Measurements from ENCODE around the gene STPG4.
"Not testable (repeated sequence)": the region's sequence is repeated elsewhere in the genome, so short reads cannot be mapped to it uniquely, and the experiment has no call there.

Gene STPG4, protein sequence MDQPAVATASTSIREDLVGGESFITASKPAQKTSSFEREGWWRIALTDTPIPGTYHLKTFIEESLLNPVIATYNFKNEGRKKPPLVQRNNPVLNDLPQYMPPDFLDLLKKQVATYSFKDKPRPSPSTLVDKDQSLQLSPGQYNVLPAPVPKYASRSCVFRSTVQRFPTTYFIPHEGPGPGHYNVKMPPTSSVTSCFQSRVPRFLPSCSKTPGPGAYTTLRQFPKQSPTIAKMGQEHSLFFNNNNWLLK

DNA sequence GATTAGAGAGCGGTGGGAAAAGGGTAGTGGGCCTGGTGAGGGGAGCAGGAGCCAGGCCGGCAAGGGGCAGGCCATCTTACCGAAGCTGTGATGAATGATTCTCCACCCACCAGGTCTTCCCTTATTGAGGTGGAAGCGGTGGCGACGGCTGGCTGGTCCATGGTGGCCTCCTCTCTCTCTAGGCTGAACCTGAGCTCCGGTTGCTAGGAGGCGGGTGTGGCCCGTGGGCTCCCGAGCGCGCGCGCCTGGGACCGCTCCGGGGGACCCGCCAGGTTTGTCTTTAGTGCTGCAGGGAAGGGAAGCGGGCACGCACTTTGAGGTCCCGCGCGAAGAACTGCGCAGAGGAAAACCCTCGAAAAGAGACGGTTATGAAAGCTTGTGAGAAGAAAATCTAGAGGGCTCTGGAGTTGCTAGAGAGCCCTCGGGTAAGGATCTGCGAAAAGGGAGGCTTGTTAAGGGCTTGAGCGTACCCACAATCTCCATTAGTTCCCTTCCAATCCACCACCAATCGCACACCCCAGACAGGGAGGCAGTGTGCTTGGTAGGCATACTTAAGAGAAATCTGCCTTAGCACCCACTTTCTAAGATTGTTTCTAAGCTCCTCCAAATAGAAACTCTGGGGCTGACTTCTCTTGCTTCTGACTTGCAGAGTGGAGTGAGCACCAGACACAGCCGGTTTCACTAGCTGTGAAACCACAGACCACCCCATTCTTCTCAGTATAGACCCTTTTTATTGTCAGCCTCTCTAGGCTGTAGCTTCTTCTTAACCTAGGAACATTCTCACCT, at the start of gene STPG4:
Gene STPG4, minus strand, starts transcription at position 218 of the 786 bp plus-strand sequence. Its CDS starts 57 bp downstream, at position 161.
- no peak for DNase-seq

DNA sequence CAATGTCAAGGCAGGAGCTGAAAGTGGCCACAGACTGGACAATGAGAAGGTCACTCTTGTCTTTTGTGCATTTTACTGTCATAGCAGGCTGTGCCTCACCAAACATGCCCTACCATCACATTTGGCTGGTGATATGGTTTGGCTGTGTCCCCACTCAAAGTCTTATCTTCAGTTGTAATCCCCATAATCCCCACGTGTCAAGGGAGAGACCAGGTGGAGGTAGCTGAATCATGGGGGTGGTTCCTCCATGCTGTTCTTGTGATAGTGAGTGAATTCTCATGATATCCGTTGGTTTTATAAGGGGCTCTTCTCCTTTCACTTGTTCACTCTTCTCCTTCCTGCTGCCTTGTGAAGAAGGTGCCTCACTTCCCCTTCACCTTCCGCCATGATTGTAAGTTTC, 49.6 kb upstream of the STPG4 start:
- DNase-seq: peak; percentile 86

DNA sequence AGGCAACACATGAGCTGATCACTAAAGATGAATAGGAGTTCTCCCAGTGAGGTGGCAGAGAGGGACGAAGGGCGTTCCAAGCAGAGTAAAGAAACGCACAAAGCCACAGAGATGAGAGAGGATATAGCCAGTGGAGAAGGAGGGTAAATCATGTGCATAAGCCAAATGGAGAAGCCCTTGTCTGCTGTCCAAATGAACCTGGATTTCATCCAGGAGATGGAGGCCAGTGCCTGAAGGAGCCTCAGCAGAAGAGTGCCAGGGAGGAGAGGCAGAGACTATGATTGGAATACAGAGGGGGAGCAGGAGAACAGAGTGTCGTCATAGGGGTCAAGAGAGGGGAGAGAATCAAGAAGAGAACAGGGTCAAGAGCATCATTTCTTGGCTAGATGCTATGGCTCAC, 48.9 kb upstream of the STPG4 start:
- no peak for DNase-seq

DNA sequence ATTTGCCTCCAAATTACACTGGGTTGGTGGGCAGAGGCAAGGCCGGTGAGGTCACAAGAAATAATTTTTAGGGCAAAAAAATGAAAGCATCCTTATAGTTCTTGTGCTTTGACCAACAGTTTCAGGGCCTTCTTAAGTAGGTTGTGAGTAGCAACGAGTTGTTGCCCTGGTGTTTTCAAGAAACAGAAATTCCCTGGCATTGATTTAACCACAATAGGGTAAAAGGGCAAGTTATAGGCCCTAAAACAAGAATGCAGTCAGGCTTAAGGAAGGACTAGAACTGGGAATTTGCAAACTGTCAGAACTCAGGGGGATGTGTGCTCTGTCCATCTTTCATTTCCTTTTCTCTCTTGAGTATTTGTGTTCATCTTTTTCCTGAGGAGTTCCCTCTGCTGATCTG, 46.1 kb upstream of the STPG4 start:
- no peak for DNase-seq

DNA sequence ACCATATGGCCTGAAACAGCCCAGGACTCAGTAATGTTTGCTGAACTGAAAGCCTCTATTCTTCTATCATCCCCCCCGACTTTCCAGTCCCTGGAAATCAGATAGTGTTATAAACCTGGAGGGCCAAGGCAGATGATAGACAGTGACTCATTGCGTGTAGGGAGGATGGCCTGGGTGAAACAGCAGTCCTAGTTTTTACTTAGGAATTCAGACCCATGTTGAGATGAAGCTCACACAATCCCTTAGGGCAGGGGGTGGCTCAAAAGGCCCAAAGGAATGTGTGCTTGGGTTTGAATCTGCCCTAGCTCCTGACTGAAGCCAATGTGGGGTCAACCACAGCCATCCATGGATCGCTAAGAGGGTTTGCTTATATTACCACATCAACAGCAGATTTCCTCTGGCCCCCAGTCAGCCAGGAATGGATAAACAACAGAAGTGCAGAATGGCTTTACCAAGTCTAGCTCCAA, 43.9 kb upstream of the STPG4 start:
- DNase-seq: no peak

DNA sequence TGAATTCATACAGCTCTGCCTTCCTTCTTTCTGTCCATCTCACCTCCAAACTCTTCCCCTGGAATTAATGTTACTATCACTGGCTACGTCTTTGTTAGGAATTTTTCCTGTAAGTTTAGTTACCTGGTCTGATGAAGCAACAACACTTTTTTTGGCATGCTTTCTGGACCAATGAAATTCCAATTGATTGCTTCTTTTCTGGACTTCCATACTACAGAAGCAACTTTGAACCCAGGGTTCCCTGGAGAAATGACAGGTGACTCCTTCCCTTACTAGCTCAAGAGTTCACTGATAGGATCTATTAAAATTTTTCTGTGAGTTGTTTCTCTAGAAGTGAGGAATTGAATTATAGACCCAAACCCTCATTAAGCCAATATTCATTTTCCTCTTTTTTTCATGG, 41.4 kb upstream of the STPG4 start:
- DNase-seq: no peak

DNA sequence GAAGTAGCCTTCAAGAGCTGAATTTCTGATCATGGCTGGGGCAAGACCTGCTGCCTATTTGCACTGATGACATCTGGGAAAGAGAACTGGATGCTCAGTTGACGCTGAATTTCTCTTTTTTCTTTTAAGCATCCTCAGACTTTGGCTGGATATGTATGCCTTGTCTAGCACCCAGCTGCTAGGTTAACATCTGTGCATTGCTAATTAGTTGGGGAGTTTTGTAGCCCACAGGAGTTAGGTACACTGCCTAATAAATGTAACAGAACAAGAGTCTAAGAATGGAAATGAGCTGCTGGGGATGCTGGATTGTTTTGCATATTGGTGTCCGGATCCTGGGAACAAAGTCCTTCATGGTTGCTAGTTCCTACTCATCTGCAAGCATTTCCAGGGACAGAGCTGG, 40.9 kb upstream of the STPG4 start:
- DNase-seq: no peak

DNA sequence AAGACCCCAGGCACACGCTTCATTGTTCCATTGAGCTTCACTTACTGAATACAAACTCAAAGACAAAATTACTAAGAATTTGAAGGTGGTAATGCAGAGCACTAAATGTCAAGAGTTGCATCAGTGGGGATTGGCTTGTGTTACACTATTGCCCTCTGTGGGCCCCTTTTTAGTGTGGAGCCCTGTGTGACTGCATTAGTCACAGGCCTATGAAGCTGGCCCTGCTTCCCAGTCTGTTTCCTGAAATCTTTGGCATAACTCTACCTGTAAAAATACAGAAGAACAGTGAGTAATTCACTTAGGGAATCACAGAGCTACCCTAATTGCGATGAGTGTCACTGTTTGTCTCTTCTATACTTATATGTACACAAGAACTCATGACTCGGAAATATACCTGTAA, 40.0 kb upstream of the STPG4 start:
- DNase-seq: no peak

DNA sequence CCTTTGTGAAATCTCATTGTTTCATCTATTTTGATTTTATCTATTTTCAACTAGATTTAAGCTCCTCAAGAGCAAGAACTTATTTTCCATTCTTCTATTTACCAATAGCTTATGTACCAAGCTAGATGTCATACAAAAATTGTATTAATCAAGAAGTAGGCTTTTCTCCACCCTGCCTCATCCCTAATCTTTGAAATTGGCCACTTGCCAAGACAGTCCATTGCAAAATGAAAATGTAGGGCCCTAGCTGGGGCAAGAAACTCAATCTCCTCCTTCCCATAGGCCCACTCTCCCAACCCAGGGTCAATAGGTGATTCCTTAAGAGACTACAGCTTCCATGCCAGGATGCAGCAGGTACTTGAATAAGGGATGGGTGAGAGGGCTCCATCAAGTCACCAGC, 39.3 kb upstream of the STPG4 start:
- DNase-seq: peak; percentile 85

DNA sequence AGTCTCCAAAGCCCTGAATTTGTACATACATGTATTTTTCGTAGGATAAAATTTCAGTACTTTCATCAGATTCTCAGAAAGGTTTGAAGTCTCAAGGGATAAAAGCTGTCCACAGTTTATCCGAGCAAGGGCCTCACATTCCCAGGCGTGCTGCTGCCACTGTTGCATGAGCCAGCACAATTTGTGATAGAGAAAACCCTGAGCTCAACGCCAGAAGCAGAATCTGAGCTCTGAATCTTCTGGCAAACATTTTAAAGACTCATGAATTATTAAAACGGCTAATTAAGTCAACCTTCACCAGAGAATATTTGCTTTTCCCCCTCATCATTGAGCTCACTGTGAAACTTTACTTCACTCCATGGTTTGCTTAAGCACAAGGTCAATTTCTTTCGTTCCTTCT, 38.5 kb upstream of the STPG4 start:
- peak; percentile 45 for DNase-seq

DNA sequence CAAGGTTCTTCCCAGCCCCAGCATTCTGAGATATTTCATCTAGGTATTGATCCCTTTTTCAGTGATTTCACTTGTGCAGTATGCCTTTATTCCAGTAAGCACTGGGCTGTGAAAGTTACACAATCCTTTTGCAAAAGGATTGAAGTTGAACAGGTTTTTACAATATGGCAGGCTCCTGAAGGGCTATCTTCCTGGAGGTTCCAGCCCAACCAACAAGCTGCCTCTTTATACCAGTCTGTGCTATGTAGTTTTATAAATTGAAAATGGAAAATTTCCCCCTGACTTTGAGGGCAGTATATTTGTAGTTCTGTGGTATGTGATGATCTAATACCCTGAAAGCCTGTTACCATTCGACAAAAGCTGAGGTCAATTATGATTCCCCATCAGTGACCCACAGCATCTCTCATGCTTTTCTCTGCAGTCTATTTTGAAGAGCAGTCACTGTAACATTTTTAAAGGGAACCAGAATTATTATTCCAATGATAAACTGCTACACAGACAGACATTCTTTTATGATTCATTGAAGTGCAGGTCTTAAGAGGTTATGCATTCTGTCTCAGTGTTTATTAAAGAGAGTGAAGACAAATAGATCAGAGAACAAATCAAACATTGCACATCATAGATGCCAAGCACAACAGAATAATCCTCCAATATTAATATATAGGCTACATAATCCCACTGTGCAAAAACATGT, 35.2 kb upstream of the STPG4 start:
- no peak for DNase-seq

DNA sequence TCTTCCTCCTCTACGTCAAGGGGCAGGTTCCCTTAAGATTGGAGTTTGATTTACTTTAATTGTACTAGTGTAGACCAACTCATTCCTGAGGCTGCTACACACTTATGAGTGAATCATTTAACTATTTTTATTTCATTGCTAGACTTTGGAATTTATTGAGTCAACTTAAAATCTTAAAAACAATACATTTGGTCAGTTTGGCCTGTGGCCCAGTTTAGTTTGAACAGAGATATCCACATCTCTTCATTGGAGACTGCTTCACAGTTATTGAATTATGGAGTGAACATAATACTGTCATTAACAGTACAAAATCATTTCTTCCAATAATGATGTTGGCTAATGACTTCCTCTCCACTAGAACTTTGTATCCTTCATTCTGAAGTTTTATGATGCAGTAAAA, 34.5 kb upstream of the STPG4 start:
- DNase-seq: no peak

DNA sequence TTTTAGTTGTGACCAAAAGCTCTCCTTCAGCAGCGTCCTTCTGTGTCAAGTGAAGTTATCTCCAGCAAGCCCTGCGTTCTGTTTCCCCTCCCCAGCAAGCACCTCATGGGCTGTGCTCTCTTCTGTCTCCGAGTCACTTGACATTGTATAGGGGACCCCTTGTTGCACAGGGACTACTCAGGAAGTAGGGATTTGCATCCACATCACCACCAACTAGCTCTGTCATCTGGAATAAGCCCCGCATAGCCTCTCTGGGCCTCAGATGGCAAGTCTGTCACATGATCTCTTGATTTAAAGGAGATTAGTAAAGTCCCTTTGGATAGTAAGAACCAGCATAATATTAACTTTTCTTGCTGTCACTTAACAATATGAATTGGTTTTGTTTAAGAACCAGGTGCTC, 32.0 kb upstream of the STPG4 start:
- peak; percentile 89 for DNase-seq

DNA sequence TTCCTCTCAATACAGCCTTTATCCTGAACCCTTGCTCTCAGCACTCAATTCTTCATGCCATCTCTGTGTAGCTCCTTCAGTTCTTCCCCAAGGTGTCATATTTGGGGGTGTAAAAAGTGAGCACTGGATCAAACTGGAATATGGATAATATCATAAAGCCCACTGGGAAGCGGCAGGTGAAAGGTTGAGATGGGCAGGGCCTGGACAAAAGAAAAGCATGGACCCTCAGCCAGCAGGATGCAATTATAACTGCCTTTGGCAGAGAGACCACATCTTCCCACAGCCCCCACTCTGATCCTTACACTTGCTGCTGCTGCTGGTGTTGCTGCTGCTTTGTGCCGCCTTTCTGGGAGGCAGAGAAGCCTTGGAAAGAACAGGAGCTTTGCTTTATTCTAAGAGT, 31.2 kb upstream of the STPG4 start:
- DNase-seq: no peak

DNA sequence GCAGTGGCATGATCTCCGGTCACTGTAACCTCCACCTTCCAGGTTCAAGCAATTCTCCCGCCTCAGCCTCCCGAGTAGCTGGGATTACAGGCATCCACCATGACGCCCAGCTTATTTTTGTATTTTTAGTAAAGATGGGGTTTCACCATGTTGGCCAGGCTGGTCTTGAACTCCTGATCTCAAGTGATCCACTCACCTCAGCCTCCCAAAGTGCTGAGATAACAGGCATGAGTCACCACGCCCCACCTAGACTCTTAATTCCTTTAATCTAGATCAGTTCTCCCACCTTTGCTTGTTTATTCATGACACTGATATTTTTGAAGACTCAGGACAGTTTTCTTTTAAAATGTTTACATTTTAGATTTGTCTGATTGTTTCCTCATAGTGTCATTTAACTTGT, 30.0 kb upstream of the STPG4 start:
- not testable (repeated sequence) for DNase-seq

DNA sequence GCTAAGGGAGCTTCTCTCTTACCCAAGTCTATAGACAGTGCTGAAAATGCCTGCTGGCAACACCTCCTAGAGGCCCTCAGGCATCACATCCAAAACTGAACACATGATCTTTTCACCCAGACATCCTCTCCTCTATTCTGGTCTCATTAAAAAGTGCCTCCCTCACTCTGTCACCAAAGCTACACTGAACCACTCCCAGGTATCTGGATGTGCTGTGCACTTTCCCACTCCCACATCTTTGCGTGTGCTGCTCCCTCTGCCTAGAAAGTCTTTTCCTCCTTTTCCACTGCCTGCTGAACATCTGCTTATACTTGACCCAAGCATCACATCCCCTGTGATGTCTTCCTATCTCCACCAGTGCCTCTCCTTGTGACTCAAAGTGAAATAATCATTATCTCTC, 26.1 kb upstream of the STPG4 start:
- DNase-seq: no peak

DNA sequence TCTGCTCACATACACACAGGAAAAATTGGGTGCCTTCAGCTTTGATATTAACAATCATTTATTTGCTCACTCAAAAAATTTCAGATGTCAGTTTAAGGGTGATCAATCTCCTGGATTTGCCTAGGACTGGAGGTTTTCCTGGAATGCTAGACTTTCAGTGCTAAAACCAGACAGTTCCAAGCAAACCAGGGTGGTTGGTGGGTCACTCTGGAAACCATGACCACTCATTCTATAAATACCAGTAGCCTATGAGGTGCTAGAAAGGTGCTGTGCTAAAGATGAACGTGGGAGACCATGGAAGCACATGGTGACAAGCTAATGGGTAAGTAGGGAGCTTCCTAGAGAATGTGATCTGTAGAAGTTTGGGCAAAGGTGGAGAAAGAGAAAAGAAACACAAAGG, 25.4 kb upstream of the STPG4 start:
- no peak for DNase-seq

DNA sequence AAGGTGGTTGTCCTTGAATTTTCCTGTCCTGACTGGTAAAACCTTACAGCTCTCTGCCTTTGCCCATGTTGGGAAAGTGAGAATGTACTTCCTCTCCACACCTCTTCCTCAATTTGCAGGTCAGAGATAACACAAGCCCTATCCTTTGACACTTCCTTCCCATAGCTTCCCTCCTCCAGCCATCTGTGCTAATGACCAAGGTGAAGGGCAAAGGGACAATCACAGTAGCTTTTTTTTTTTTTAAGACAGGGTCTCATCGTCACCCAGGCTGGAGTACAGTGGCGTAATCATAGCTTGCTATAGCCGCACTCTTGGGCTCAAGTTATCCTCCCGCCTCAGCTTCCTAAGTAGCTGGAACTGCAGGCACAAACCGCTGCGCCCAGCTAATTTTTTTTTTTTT, 24.3 kb upstream of the STPG4 start:
- no peak for DNase-seq

DNA sequence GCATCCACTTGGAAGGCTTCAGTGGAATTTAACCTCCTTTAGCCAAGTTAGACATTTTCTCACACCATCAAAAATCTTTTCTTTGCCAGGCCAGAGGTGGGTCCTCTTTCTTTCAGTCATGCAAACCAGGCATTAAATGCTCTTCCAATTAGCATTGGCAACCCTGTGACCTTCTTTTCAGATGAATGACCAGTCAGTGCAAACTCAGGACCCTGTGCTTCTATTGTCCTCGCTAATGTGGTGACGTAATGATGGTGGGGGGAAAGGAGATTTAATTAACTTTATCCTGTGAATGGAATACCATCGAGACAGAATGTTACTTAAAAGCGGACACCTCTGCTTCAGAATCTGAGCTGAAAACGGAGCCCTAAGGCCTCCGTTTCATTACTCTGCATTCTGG, 23.2 kb upstream of the STPG4 start:
- no peak for DNase-seq

DNA sequence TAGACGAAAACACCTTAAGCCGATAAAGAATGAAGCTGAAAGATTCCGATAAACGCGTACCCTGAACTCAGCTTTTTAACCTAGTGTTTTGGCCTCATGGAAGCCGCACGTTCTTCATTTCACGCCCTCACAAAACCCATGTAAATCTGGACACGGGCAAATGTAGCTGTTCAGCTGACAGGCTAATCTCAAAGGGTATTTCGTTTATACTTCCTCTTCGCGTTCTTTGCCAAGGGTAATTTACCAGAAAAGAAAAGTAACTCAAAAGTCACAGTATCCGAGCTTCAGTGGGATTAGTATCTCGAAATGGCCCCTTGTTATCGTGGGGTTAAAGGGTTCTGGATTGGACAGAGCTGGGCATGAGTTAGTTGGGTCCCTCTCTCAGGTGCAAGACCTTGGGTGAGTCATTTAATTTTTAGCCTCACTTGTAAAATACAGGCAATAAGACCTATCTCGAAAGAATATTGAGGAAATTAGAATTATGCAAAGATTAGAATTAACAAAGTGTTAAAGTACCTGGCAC, 22.0 kb upstream of the STPG4 start:
- DNase-seq: no peak

DNA sequence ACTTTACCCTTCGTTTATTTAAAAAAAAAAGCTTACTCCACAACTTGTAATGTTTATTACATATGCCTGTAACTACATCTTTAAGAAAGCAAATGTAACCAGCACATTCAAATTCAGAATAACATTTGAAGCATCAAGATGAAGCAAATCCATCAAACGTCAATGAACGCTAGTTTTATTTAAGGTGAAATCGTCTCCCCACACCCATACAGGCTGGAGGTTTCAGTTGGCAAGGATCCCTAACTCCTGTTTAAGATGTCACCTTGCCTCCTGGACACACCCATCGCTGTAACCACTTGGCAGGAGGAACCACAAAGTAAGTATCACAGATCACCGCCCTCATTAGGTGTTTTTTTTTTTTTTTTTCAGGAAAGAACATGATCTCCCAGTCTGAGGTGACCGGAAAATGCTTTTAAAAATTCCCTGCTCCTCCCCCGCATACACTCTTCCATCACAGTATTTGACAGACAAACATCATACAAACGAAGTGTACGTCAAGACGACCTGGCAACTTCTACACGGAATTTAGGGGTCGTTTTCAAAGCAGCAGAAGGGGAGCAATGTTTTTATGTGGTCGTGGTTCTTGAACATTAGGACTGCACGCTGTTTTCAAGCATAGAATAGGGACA, 19.7 kb upstream of the STPG4 start:
- DNase-seq: peak; percentile 57

DNA sequence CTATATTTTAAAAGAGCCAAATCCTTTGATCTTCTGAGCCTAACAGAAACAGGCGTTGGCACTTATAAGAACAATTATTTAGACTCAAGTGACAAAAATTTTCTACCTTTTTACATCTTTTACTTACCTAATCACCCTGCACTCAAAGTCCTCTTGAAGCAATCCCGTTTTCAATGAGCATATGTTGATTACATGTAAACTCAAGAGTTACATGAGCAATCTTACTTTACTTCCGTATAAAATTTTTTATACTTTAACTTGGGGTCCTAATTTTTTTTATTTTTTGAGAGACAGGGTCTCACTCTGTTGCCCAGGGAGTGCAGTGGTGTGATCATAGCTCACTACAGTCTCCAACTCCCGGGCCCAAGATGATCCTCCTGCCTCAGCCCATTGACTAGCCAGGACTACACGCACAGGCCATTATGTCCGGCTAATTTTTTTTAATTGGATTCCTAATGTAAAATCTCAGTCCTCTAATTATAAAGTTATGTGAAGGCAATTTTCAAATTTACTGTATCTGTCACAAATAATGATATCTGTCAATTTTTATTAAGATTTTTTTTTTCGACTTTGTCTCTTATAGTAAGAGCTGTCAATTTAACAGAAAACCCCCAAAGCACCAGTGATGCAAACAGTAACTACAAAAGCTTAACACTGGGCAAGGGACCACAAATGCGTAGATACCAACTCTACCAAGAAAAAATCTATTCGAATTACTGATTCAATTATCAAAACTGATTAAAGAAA, 19.1 kb upstream of the STPG4 start:
- peak; percentile 60 for DNase-seq

Measured in NCI-H82 (cell line).